HG02623 (cell line): ENCODE measurements around the gene CSTF2T.
"Not testable (repeated sequence)": the region's sequence is repeated elsewhere in the genome, so short reads cannot be mapped to it uniquely, and the experiment has no call there.

Experiments
- ATAC-seq: cut with Tn5 transposase; IDR thresholded peaks from one replicate; pipeline ENCODE4 v1.9.1; 2021; ENCODE audit warnings: moderate library complexity; ENCODE audit not compliant: unreplicated experiment

CSTF2T gene

DNA sequence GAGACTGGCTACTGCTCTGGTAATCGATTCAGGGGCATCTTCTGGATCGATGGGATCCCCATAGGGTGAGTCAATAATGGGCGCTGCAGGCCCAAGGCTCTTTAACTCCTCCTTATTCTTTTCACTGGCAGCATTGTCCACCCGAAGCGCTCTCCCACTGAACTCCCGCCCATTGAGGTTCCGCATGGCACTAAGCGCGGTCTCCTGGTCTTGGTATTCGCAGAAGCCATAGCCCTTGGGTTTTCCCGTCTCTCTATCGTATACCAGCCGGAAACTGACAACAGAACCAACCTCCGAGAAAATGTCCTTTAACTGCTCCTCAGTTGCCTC lies 285 bp downstream of the CSTF2T start:
- peak; percentile 24 for ATAC-seq

DNA sequence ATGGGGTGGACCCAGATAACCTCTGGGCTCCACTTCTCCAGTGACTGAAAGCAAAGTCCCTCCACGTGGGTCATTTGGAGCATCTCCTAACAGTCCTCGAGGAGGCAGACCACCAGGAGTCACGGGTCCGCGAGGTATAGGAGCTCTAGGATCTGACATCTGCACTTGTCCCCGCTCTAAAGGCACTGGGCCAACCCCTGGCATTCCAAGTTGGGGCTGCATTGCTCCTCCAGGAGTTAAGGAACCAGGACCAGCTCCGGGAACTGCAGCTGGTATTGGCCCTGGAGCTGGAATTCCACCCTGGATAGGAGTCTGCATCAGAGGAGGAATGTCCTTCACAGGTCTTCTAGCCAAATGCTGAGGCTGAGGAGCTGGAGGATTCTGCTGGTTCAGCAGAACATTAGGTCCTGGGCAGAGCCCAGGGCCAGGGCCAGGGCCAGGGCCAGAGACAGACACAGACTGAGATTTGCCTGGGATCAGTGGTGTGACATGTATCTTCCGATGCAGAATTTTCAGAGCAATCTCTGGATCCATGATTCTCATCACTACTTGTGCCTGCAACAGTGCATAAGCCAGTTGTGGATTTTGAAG lies 827 bp downstream of the CSTF2T start:
- no peak for ATAC-seq

DNA sequence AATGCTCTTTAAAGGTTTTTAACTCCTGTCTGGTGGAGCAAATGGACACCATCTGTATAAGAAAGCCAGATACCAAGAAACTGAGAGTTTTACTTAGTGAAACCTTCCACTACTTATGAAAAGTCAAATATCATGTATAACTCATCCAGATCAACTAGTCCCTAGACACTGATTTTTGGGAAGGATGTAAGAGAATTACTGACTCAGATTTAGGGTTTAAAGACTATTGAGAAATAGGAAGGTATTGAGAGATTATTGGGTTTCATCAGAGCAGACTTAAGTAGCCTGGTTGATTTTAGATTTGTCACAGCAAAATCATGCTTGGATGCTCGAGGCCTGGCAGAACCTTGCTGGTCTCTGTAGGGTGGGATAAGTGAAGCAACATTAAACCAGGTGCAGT lies 3.1 kb downstream of the CSTF2T start:
- ATAC-seq = no peak

GRCh38 chr10:51694086-51694768 lies 5.2 kb downstream of the CSTF2T start:
- no peak for ATAC-seq

DNA sequence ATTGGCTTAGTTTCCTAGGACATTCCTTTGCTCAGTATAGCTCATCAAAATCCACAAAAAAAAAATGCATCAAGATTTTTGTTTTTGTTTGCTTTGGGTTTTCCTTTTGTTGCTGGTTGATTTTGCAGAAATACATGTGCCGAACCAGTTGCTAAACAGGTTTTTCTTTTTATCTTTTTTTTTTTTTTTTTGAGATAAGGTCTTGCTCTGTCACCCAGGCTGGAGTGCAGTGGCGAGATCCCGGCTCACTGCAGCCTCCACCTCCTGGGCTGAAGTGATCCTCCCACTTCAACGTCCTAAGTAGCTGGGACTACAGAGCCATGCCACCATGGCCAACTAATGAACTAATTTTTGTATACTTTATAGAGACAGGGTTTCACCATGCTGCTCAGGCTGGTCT lies 8.3 kb downstream of the CSTF2T start:
- ATAC-seq = no peak

DNA sequence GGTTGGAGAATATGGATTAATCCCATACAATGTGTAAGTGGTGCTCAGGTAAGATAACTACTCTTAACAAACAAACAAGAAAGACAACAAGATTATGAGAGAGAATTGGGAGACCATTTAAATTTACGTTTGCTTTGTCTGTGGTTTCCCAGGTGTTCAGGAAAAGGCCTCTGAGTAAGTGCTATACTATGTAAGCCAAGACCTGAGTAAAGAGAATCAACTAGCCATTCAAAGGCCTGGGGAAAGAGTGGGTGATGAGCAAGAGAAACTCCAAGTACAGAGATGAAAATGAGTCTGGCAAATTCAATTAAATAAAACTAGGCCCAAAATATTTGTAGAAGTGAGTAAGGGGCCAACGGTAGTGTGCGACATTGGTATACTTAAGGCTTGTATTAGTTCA lies 9.9 kb downstream of the CSTF2T start:
- ATAC-seq = no peak

- ATAC-seq = not testable (repeated sequence)
Observed at GRCh38 chr10:51688826-51689225, 10.6 kb downstream of the CSTF2T start.

- ATAC-seq = no peak
Observed at GRCh38 chr10:51687296-51687695, 12.1 kb downstream of the CSTF2T start.

DNA sequence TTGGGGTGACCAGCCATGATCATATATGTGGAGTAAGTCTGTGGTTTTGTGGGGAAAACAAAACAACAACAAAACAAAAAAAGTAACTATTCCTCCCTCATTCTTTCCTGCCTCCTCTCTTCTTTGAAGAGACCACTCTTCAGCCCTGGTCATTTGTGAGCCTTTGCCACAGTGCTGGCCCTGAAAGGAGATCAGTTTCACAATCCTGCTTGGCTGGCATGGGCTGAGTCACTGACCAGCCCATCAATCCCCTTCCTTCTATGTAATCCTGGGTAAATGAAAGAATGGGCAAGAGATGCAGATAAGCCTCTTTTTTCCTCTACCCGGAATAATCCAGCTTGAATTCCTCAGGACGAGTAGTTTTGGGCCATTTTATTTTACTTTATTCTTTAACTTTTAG lies 13.6 kb downstream of the CSTF2T start:
- ATAC-seq = no peak

DNA sequence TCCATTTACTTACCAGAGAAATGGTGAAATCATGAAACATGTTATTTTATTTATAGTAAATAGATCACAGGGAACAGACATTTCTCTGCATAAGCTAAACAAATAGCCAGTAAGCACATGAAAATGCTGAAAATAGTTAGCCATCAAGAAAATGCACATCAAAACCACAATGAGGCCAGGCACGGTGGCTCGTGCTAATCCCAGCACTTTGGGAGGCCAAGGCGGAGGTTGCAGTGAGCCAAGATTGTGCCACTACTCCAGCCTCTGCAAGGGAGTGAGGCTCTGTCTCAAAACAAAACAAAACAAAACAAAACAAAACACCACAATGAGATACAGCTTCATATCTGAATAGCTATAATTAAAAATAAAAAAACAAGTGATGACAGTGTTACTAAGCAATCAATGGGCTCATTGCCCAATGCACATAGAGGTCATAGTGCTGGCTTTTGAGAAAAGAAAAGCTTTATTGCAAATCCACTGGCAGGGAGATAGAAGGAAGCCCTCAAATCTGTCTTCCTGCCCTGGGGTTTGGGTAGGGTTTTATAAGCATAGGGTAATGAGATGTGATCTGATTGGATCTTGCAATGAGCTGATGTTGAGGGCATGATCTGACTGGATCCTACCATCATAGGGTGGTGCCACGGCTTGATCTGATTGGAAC lies 16.2 kb downstream of the CSTF2T start:
- no peak for ATAC-seq

- no peak for ATAC-seq
Observed at GRCh38 chr10:51679841-51680240, 19.6 kb downstream of the CSTF2T start.

DNA sequence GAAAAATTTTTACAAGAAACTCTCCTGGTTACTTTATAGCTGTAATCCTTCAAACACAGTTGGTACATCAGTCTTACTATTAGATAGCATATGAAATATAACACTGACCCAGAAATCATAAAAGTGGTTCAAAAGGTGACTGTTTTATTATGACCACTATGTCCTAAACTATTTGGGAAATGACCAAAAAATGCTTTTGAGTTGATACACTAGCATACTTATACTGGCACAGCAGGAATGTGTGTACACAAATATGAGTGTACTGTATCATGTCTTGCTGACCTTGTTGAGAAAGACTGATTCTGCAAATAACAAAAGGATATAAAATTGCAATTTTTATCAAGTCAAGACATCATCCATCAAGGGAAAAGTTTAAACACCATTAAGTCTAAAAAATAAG lies 24.3 kb downstream of the CSTF2T start:
- ATAC-seq = no peak

GRCh38 chr10:51672039-51672535 lies 27.3 kb downstream of the CSTF2T start:
- no peak for ATAC-seq

GRCh38 chr10:51669041-51669440 lies 30.4 kb downstream of the CSTF2T start:
- ATAC-seq = no peak

- ATAC-seq = no peak
Observed at GRCh38 chr10:51668336-51668689, 31.1 kb downstream of the CSTF2T start.

- ATAC-seq = no peak
Observed at GRCh38 chr10:51667678-51668335, 31.6 kb downstream of the CSTF2T start.

GRCh38 chr10:51666456-51666855 lies 32.9 kb downstream of the CSTF2T start:
- no peak for ATAC-seq

- ATAC-seq = no peak
Observed at GRCh38 chr10:51663086-51663485, 36.3 kb downstream of the CSTF2T start.

- ATAC-seq = no peak
Observed at GRCh38 chr10:51659344-51659743, 40.1 kb downstream of the CSTF2T start.

DNA sequence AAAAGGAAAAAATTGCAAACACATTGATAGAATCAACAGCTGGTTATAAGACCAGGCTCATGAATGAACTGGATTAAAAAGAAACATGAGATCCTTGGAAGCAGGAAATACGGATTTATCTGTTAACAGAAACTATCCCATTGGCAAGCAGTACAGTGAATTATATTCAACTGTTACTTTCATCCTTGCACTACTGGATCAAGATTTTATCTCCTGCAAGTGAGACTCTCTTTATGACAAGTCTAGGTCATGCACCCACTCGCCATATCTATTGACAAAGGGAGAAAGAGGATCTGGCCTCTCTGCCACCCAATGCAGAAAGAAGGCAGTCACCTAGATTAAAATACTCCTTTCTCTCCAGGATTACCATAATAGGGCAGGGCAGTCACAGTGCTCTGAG lies 41.4 kb downstream of the CSTF2T start:
- ATAC-seq = no peak

GRCh38 chr10:51656503-51656902 lies 42.9 kb downstream of the CSTF2T start:
- no peak for ATAC-seq

GRCh38 chr10:51654918-51655317 lies 44.5 kb downstream of the CSTF2T start:
- no peak for ATAC-seq
